HepG2 (cell line): Measurements from ENCODE around the gene TM4SF5. TPM values are rescaled to one million over a fixed set of nuclear protein-coding genes. Genes with fewer than 3 reads are reported as not detected.

Experiments
- CBX1 ChIP-seq: IDR thresholded peaks from one replicate; pipeline ENCODE4 v1.6.1; 2016; ENCODE audit warnings: antibody characterized with exemption, low read depth
- GPN1 ChIP-seq: sonication (generic); formaldehyde crosslinking; IDR thresholded peaks from 2 replicates; pipeline ENCODE4 v1.5.1; 2020; ENCODE audit warnings: missing genetic modification reagents, borderline replicate concordance
- HCFC1 ChIP-seq: fragments of 150-350 bp; IDR thresholded peaks from 2 replicates; pipeline ENCODE4 v1.6.1; 2014; ENCODE audit warnings: low read depth, low read length
- MNT ChIP-seq: fragments of 450-650 bp; IDR thresholded peaks from 2 replicates; pipeline ENCODE4 v1.6.1; 2016
- NFIB ChIP-seq: sonication (generic); formaldehyde crosslinking; IDR thresholded peaks from 2 replicates; pipeline ENCODE4 v1.9.0; 2021; ENCODE audit warnings: missing genetic modification reagents, mild to moderate bottlenecking, borderline replicate concordance
- REST ChIP-seq, 2 experiments: IDR thresholded peaks; 2 replicates each; pipeline ENCODE4 v1.6.1; 2011 to 2012; ENCODE audit warnings: low read length in 2 of 2, borderline replicate concordance in 1 of 2, low read depth in 1 of 2, mild to moderate bottlenecking in 1 of 2, moderate library complexity in 1 of 2
- RFX3 ChIP-seq: IDR thresholded peaks from 2 replicates; pipeline ENCODE4 v1.6.1; 2016; ENCODE audit warnings: missing biosample characterization, missing genetic modification reagents
- SIN3A ChIP-seq: IDR thresholded peaks from 2 replicates; pipeline ENCODE4 v1.6.1; 2011; ENCODE audit warnings: low read depth, mild to moderate bottlenecking, control low read depth, low read length, borderline replicate concordance
- SP5 ChIP-seq: IDR thresholded peaks from 2 replicates; pipeline ENCODE4 v1.6.1; 2016; ENCODE audit warnings: low read depth, borderline replicate concordance
- TARDBP ChIP-seq: sonication (generic); formaldehyde crosslinking; IDR thresholded peaks from 2 replicates; pipeline ENCODE4 v1.8.0; 2022; ENCODE audit warnings: mild to moderate bottlenecking, missing genetic modification reagents
- ZBTB21 ChIP-seq: sonication (generic); formaldehyde crosslinking; IDR thresholded peaks from 2 replicates; pipeline ENCODE4 v1.4.0; 2020; ENCODE audit warnings: missing genetic modification reagents
- ZBTB33 ChIP-seq: sonication (generic); formaldehyde crosslinking; IDR thresholded peaks from 2 replicates; pipeline ENCODE4 v1.4.0; 2020; ENCODE audit warnings: missing genetic modification reagents
- ZFP90 ChIP-seq: sonication (generic); formaldehyde crosslinking; IDR thresholded peaks from 2 replicates; pipeline ENCODE4 v1.8.0; 2022; ENCODE audit warnings: missing genetic modification reagents, mild to moderate bottlenecking, inconsistent platforms, borderline replicate concordance
- ZFP91 ChIP-seq: sonication (generic); formaldehyde crosslinking; IDR thresholded peaks from 2 replicates; pipeline ENCODE4 v1.9.0; 2022; ENCODE audit warnings: missing genetic modification reagents, mild to moderate bottlenecking, borderline replicate concordance
- ZNF800 ChIP-seq: sonication (generic); formaldehyde crosslinking; IDR thresholded peaks from 2 replicates; pipeline ENCODE4 v1.4.0; 2020; ENCODE audit warnings: missing genetic modification reagents
- polyA plus RNA-seq, 8 experiments: library from polyadenylated mRNA; depleted of rRNA in 3 of 8; stranded (reverse) in 7 of 8; unstranded in 1 of 8; fragments of >200 nt; fragmentation: Illumina TruSeq in 4 of 8; extraction: Trizol in 4 of 8; gene quantifications; 2 replicates each; pipeline versions ENCODE4 v1.2.1 to v1.2.3, GENCODE V29; 2011 to 2016; ENCODE audit warnings: low read depth in 4 of 8, missing spikeins in 1 of 8, mixed read lengths in 1 of 8; ENCODE audit not compliant: insufficient read depth in 1 of 8
- total RNA-seq, 5 experiments: library from RNA; depleted of rRNA; stranded (reverse); fragments of >200 nt; fragmentation: Illumina TruSeq; extraction: Trizol; gene quantifications; 2 replicates each; pipeline ENCODE4 v1.2.3, GENCODE V29; 2016; ENCODE audit warnings: low read depth in 1 of 5

TM4SF5 gene
- total and polyA plus RNA-seq, 2 of the 13 experiments (the other 11 are each of a cell fraction or from before 2014, with no cell fraction given): 30.1 to 126 TPM

GRCh38 chr17:4771519-4772234, at the start of gene TM4SF5 (continued):
- TF ChIP-seq ZBTB33 (CRISPR knock-in tag) (peak; percentile 49; the same call in 1 of the 2 replicates), RFX3 (CRISPR knock-in tag) (no peak), ZFP91 (peak; percentile 90), TARDBP (CRISPR knock-in tag) (peak; percentile 75), GPN1 (CRISPR knock-in tag) (no peak), ZNF800 (peak; percentile 64), ZBTB21 (CRISPR knock-in tag) (no peak), NFIB (CRISPR knock-in tag) (no peak), REST (IDR thresholded peaks at IDR 0.05; ENCODE audit: borderline replicate concordance in 1 of 2, low read depth in 1 of 2, low read length in 2 of 2) (0 out of 4 replicates have a peak, but pooled peaks of 1 of the 2 experiments have one; percentile 40), CBX1 (peak; percentile 47), HCFC1 (no peak), SP5 (CRISPR knock-in tag) (peak; percentile 99), ZFP90 (CRISPR knock-in tag) (peak; percentile 80; the same call in 1 of the 2 replicates), MNT (peak; percentile 92), SIN3A (peak; percentile 88; the same call in 1 of the 2 replicates)
